Raji (cell line): ENCODE data around the gene SDK2.

Source experiments
- POLR2A ChIP-seq: IDR thresholded peaks from 2 replicates; pipeline ENCODE4 v1.6.1; 2011; ENCODE audit warnings: low read depth, low read length, control low read depth; ENCODE audit not compliant: insufficient read depth

SDK2 gene

GRCh38 chr17:73644145-73645049, at the start of gene SDK2:
TSS of gene SDK2 (minus strand) at chr17:73644445. CDS start at chr17:73644088, 357 bp downstream.
- TF ChIP-seq POLR2A = no peak

- no peak for TF ChIP-seq POLR2A
Measured at GRCh38 chr17:73693071-73693470, 48.8 kb upstream of the SDK2 start.

GRCh38 chr17:73691321-73691766, 47.1 kb upstream of the SDK2 start:
- TF ChIP-seq POLR2A = no peak

GRCh38 chr17:73690676-73691075, 46.4 kb upstream of the SDK2 start:
- TF ChIP-seq POLR2A = no peak

GRCh38 chr17:73689596-73690275, 45.5 kb upstream of the SDK2 start:
- no peak for TF ChIP-seq POLR2A

- no peak for TF ChIP-seq POLR2A
Measured at GRCh38 chr17:73686961-73687360, 42.7 kb upstream of the SDK2 start.

GRCh38 chr17:73686126-73686525, 41.9 kb upstream of the SDK2 start:
- TF ChIP-seq POLR2A = no peak

GRCh38 chr17:73684183-73684582, 39.9 kb upstream of the SDK2 start:
- TF ChIP-seq POLR2A = no peak

GRCh38 chr17:73683771-73684170, 39.5 kb upstream of the SDK2 start:
- TF ChIP-seq POLR2A = no peak

GRCh38 chr17:73681946-73682345, 37.7 kb upstream of the SDK2 start:
- no peak for TF ChIP-seq POLR2A

- no peak for TF ChIP-seq POLR2A
Measured at GRCh38 chr17:73679476-73679875, 35.2 kb upstream of the SDK2 start.

GRCh38 chr17:73678999-73679398, 34.8 kb upstream of the SDK2 start:
- TF ChIP-seq POLR2A = no peak

- TF ChIP-seq POLR2A = no peak
Measured at GRCh38 chr17:73669771-73670170, 25.5 kb upstream of the SDK2 start.

GRCh38 chr17:73667181-73667959, 23.1 kb upstream of the SDK2 start:
- TF ChIP-seq POLR2A = no peak

- no peak for TF ChIP-seq POLR2A
Measured at GRCh38 chr17:73663614-73664013, 19.4 kb upstream of the SDK2 start.
